Measurements from ENCODE around the gene CACNA1G.

DNA sequence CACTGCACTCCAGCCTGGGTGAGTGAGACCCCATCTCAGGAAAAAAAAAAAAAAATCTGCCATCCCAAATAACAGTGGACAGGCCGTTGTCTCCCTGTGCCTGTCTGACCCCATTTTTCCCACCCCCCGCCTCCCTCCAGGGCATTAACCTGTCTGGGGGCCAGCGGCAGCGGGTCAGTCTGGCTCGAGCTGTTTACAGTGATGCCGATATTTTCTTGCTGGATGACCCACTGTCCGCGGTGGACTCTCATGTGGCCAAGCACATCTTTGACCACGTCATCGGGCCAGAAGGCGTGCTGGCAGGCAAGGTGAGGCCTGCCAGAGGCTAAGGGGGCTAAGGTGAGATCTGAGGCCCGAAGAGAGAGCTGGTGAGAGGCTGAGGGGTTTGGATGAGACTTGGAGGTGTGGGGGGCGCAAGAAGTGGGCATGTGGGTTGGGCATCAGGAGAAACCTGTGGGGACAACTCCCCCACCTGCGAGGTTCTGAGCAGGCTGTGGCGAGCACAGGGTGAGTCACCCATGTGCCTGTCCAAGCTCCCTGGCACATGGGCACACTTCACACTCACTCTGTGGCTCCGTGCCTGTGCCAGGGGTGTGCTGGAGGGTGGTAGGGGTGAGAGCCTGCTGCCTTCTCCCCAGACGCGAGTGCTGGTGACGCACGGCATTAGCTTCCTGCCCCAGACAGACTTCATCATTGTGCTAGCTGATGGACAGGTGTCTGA lies 112.5 kb downstream of the CACNA1G start:
- TF ChIP-seq CTCF (IDR thresholded peaks at IDR 0.05) (no peak), POLR2A (IDR thresholded peaks at IDR 0.05) (no peak), POLR2AphosphoS5 (IDR thresholded peaks at IDR 0.05; ENCODE audit: insufficient read depth in 1 of 2, low read depth in 1 of 2) (peak; percentile 20 to 36)

All from vagina (tissue), 2 donors.